ENCODE data around the gene ZNF554. TPM values are rescaled to one million over a fixed set of nuclear protein-coding genes. Genes with fewer than 3 reads are reported as not detected.

Gene ZNF554
- polyA plus RNA-seq, 2 of the 4 experiments (the other 2 are of a cell fraction): 0.54 to 0.65 TPM

DNA sequence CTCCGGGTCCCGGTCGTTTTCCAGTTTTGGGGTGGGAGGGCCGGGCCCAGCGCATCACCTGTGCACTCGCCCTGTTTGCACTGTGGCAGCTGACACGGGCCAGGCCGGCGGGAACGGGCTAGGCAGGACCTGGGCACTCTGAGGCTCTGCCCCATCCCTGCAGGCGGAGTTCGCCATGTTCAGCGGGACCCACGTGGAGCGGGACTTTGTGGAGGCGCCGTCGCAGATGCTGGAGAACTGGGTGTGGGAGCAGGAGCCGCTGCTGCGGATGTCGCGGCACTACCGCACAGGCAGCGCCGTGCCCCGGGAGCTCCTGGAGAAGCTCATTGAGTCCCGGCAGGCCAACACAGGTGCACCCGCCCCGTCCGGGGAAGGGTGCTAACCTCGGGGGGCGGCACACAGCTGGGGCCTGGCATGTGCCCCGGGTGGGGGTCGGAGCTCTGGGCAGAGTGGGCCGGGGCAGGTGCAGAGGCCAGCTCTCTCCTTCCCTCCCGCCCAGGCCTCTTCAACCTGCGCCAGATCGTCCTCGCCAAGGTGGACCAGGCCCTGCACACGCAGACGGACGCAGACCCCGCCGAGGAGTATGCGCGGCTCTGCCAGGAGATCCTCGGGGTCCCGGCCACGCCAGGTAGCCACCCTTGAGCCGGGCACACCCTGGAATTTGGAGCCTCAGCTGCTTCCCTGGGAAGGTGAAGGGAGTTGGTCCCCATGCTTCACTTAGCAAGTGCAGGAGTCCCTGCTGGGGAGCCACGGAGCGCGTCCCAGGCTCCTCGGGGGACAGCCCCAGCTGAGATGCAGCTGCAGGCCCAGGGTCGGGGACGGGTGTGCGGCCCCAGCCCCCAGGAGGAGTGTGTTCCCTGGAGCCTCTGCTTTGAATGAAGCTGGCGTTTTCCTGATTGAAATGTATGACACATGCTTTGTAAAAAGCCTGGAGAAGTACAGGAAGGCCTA is 9.3 kb upstream of the ZNF554 start:
- no peak overlapping the region for H3K27ac ChIP-seq
- DNase-seq (ENCODE audit: low read depth in 1 of 2, low spot score in 1 of 2) (no peak), ATAC-seq (no peak), FAIRE-seq (no peak)
- TF ChIP-seq POLR2A (IDR thresholded peaks at IDR 0.05; ENCODE audit: low read length) (no peak), BHLHE40 (IDR thresholded peaks at IDR 0.05; ENCODE audit: low read depth, low read length) (no peak), CHD4 (IDR thresholded peaks at IDR 0.05; ENCODE audit: borderline replicate concordance) (no peak), MYC (IDR thresholded peaks at IDR 0.05; ENCODE audit: borderline replicate concordance, low read length) (no peak), HOXB5 (CRISPR knock-in tag; IDR thresholded peaks at IDR 0.05) (no peak), RARB (CRISPR knock-in tag; IDR thresholded peaks at IDR 0.05) (no peak), RFX5 (IDR thresholded peaks at IDR 0.05) (no peak), MAZ (IDR thresholded peaks at IDR 0.05; ENCODE audit: borderline replicate concordance, low read depth, low read length) (no peak), CBX2 (IDR thresholded peaks at IDR 0.05; ENCODE audit: borderline replicate concordance, low read depth) (no peak), RAD21 (conservative IDR thresholded peaks at IDR 0.05 in 1 of 2, IDR thresholded peaks at IDR 0.05 in 1 of 2) (no peak), NPAS2 (CRISPR knock-in tag; IDR thresholded peaks at IDR 0.05; ENCODE audit: borderline replicate concordance) (no peak), ZC3H11A (IDR thresholded peaks at IDR 0.05) (no peak), KDM5A (IDR thresholded peaks at IDR 0.05) (no peak), TP53 (CRISPR knock-in tag; IDR thresholded peaks at IDR 0.05) (no peak), JUNB (IDR thresholded peaks at IDR 0.05) (no peak)
- TF ChIP-seq, protein P1, sequence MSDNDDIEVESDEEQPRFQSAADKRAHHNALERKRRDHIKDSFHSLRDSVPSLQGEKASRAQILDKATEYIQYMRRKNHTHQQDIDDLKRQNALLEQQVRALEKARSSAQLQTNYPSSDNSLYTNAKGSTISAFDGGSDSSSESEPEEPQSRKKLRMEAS (IDR thresholded peaks at IDR 0.05): no peak
- TF ChIP-seq, protein P2, sequence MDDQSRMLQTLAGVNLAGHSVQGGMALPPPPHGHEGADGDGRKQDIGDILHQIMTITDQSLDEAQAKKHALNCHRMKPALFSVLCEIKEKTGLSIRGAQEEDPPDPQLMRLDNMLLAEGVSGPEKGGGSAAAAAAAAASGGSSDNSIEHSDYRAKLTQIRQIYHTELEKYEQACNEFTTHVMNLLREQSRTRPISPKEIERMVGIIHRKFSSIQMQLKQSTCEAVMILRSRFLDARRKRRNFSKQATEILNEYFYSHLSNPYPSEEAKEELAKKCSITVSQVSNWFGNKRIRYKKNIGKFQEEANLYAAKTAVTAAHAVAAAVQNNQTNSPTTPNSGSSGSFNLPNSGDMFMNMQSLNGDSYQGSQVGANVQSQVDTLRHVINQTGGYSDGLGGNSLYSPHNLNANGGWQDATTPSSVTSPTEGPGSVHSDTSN (IDR thresholded peaks at IDR 0.05): no peak
- TF ChIP-seq, protein P3, sequence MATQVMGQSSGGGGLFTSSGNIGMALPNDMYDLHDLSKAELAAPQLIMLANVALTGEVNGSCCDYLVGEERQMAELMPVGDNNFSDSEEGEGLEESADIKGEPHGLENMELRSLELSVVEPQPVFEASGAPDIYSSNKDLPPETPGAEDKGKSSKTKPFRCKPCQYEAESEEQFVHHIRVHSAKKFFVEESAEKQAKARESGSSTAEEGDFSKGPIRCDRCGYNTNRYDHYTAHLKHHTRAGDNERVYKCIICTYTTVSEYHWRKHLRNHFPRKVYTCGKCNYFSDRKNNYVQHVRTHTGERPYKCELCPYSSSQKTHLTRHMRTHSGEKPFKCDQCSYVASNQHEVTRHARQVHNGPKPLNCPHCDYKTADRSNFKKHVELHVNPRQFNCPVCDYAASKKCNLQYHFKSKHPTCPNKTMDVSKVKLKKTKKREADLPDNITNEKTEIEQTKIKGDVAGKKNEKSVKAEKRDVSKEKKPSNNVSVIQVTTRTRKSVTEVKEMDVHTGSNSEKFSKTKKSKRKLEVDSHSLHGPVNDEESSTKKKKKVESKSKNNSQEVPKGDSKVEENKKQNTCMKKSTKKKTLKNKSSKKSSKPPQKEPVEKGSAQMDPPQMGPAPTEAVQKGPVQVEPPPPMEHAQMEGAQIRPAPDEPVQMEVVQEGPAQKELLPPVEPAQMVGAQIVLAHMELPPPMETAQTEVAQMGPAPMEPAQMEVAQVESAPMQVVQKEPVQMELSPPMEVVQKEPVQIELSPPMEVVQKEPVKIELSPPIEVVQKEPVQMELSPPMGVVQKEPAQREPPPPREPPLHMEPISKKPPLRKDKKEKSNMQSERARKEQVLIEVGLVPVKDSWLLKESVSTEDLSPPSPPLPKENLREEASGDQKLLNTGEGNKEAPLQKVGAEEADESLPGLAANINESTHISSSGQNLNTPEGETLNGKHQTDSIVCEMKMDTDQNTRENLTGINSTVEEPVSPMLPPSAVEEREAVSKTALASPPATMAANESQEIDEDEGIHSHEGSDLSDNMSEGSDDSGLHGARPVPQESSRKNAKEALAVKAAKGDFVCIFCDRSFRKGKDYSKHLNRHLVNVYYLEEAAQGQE (IDR thresholded peaks at IDR 0.05): no peak
- TF ChIP-seq, protein P4, sequence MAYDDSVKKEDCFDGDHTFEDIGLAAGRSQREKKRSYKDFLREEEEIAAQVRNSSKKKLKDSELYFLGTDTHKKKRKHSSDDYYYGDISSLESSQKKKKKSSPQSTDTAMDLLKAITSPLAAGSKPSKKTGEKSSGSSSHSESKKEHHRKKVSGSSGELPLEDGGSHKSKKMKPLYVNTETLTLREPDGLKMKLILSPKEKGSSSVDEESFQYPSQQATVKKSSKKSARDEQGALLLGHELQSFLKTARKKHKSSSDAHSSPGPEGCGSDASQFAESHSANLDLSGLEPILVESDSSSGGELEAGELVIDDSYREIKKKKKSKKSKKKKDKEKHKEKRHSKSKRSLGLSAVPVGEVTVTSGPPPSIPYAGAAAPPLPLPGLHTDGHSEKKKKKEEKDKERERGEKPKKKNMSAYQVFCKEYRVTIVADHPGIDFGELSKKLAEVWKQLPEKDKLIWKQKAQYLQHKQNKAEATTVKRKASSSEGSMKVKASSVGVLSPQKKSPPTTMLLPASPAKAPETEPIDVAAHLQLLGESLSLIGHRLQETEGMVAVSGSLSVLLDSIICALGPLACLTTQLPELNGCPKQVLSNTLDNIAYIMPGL (CRISPR knock-in tag; IDR thresholded peaks at IDR 0.05; ENCODE audit: borderline replicate concordance): no peak
- TF ChIP-seq, protein P5, sequence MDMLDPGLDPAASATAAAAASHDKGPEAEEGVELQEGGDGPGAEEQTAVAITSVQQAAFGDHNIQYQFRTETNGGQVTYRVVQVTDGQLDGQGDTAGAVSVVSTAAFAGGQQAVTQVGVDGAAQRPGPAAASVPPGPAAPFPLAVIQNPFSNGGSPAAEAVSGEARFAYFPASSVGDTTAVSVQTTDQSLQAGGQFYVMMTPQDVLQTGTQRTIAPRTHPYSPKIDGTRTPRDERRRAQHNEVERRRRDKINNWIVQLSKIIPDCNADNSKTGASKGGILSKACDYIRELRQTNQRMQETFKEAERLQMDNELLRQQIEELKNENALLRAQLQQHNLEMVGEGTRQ (IDR thresholded peaks at IDR 0.05): no peak
- no peaks in the 10 kb centered on the region for H3K4me1 ChIP-seq
- H3K9me3 ChIP-seq: no peaks in the 10 kb centered on the region
- H3K4me3 ChIP-seq: no peak overlapping the region
- ChIA-PET CTCF (interaction anchor here (1.2 to 1.4 kb wide), 2 partner anchors 9 to 10 kb away, joined by 3 to 7 read pairs; no protein-coding TSS in a partner anchor), POLR2A (no interaction called here)
- no peak overlapping the region for H3K4me2 ChIP-seq
- WGBS (ENCODE audit: missing lambda C conversion rate): 100% methylated on average over 7 of the region's 58 CpGs
